K562 (cell line): Measurements from ENCODE around the gene PHF5A. TPM values are rescaled to one million over a fixed set of nuclear protein-coding genes. Genes with fewer than 3 reads are reported as not detected.

ENCODE experiments used
- ATAC-seq: fragments of 200-7000 bp; cut with Tn5 transposase; 3 replicates; pipeline ENCODE4 v1.9.1; 2020; ENCODE audit warnings: moderate library complexity
- BruUV-seq: library from RNA; stranded (reverse); fragments of 400-500 nt; replicated peaks from 2 replicates; lab custom pipeline; 2021; lab: Mats Ljungman, UMichigan
- CTCF ChIA-PET: fragments of 300-600 bp; formaldehyde crosslinking; extraction: SDS; loops from one replicate; lab custom pipeline; 2021; ENCODE audit warnings: low intra/inter-chr PET ratio; lab: Yijun Ruan, JAX
- POLR2A ChIA-PET: fragments of 300-600, 350-650 bp; sonication (Branson Sonifier 250); formaldehyde crosslinking; extraction: SDS; loops from one replicate; lab custom pipeline; 2021; ENCODE audit warnings: antibody characterized with exemption, inconsistent platforms; lab: Yijun Ruan, JAX
- DNase-seq, 4 experiments: peaks; one replicate each; pipeline versions ENCODE4 v3.0.0 to v3.0.0-alpha.2; 2011 to 2018; ENCODE audit warnings: low spot score in 3 of 4, mixed read lengths in 3 of 4; ENCODE audit errors: extremely low read depth in 1 of 4
- FAIRE-seq: peaks from 2 replicates; lab custom pipeline; 2011; peaks lifted over from hg19 to GRCh38; lab: Jason Lieb, UNC
- H2AFZ ChIP-seq: 2 replicates; pipeline ENCODE4 v1.6.0; 2011; ENCODE audit warnings: low read depth, low read length, control low read depth, inconsistent platforms
- H3K27ac ChIP-seq: fragments of 200-600 bp; 3 replicates; pipeline ENCODE4 v1.8.0; 2011; ENCODE audit warnings: low read depth, mild to moderate bottlenecking, control low read depth, inconsistent platforms, low read length, moderate library complexity, mixed read lengths; ENCODE audit errors: extremely low read depth
- H3K27me3 ChIP-seq, 2 experiments: fragments of 300-600 bp in 1 of 2; 2 replicates in 1 of 2; 3 replicates in 1 of 2; pipeline versions ENCODE4 v1.6.0 to v1.8.0; 2011; ENCODE audit warnings: inconsistent platforms in 2 of 2, low read length in 2 of 2, mild to moderate bottlenecking in 1 of 2, mixed read lengths in 1 of 2, moderate library complexity in 1 of 2; ENCODE audit not compliant: control insufficient read depth in 2 of 2, insufficient read depth in 2 of 2
- H3K36me3 ChIP-seq: fragments of 300-600 bp; 3 replicates; pipeline ENCODE4 v1.8.0; 2011; ENCODE audit warnings: mild to moderate bottlenecking, low read length, inconsistent platforms; ENCODE audit not compliant: control insufficient read depth, insufficient read depth
- H3K4me1 ChIP-seq, 2 experiments: fragments of 200-600 bp in 1 of 2; replicated peaks in 1 of 2; 2 replicates in 1 of 2; 3 replicates in 1 of 2; pipeline versions ENCODE4 v1.5.1 to v1.8.0; 2011; ENCODE audit warnings: inconsistent platforms in 2 of 2, low read length in 2 of 2, mild to moderate bottlenecking in 1 of 2, mixed read lengths in 1 of 2, moderate library complexity in 1 of 2; ENCODE audit not compliant: control insufficient read depth in 2 of 2, insufficient read depth in 2 of 2
- H3K4me2 ChIP-seq: 2 replicates; pipeline ENCODE4 v1.6.1; 2011; ENCODE audit warnings: low read length, control low read depth, inconsistent platforms, mixed read lengths; ENCODE audit not compliant: insufficient read depth
- H3K4me3 ChIP-seq: fragments of 200-600 bp; sonication (generic), shearing (Covaris generic); 2 replicates; pipeline ENCODE4 v1.5.1; 2016; ENCODE audit warnings: control low read depth, inconsistent platforms
- H3K79me2 ChIP-seq: fragments of 200-600 bp; 3 replicates; pipeline ENCODE4 v1.8.0; 2011; ENCODE audit warnings: low read length, inconsistent platforms; ENCODE audit not compliant: control insufficient read depth, insufficient read depth
- H3K9ac ChIP-seq, 2 experiments: 2 replicates each; pipeline versions ENCODE4 v1.6.0 to v1.6.1; 2011; ENCODE audit warnings: low read depth in 2 of 2, low read length in 2 of 2, control low read depth in 1 of 2, inconsistent platforms in 1 of 2, mild to moderate bottlenecking in 1 of 2, mixed read lengths in 1 of 2; ENCODE audit not compliant: insufficient read depth in 1 of 2
- H3K9me1 ChIP-seq: one replicate; pipeline ENCODE4 v1.6.0; 2011; ENCODE audit warnings: inconsistent platforms, mild to moderate bottlenecking, low read length, moderate library complexity; ENCODE audit not compliant: control insufficient read depth, insufficient read depth
- H3K9me3 ChIP-seq: replicated peaks from 2 replicates; pipeline ENCODE4 v1.5.1; 2011; ENCODE audit warnings: low read depth, low read length, inconsistent platforms; ENCODE audit not compliant: control insufficient read depth, insufficient read depth
- H4K20me1 ChIP-seq: replicated peaks from 2 replicates; pipeline ENCODE4 v1.6.1; 2011; ENCODE audit warnings: low read length, inconsistent platforms, mixed read lengths; ENCODE audit not compliant: control insufficient read depth, insufficient read depth
- ASH1L ChIP-seq: fragments of 450-650 bp; IDR thresholded peaks from 2 replicates; pipeline ENCODE4 v1.6.1; 2018; ENCODE audit warnings: borderline replicate concordance, mild to moderate bottlenecking, low read depth; ENCODE audit not compliant: partially characterized antibody
- BCL6 ChIP-seq: fragments of 250-450 bp; sonication (Bioruptor Pico); IDR thresholded peaks from 2 replicates; pipeline ENCODE4 v1.4.0; 2020
- FUS ChIP-seq: fragments of 200-400 bp; formaldehyde crosslinking; optimal IDR thresholded peaks from 2 replicates; pipeline ENCODE3; 2017; ENCODE audit warnings: low read depth, low read length
- HMG20B ChIP-seq: fragments of 250-450 bp; sonication (Bioruptor Pico); IDR thresholded peaks from 2 replicates; pipeline ENCODE4 v1.5.0; 2021; ENCODE audit warnings: mild to moderate bottlenecking
- MEF2A ChIP-seq: IDR thresholded peaks from 2 replicates; pipeline ENCODE4 v1.6.1; 2011; ENCODE audit warnings: low read depth, mild to moderate bottlenecking, low read length, moderate library complexity; ENCODE audit not compliant: control insufficient read depth
- SMAD1 ChIP-seq: fragments of 150-350 bp; IDR thresholded peaks from 2 replicates; pipeline ENCODE4 v1.6.1; 2014; ENCODE audit warnings: low read length, low read depth; ENCODE audit not compliant: partially characterized antibody
- ZBTB49 ChIP-seq: sonication (generic); formaldehyde crosslinking; IDR thresholded peaks from 2 replicates; pipeline ENCODE4 v1.8.0; 2022; ENCODE audit warnings: missing genetic modification reagents, mild to moderate bottlenecking, borderline replicate concordance
- ZZZ3 ChIP-seq: fragments of 450-650 bp; IDR thresholded peaks from 2 replicates; pipeline ENCODE4 v1.6.1; 2016; ENCODE audit warnings: antibody characterized with exemption, mild to moderate bottlenecking, moderate library complexity
- WGBS: fragments of 100-300 bp; shearing (Covaris generic); methylation state at CpG from one replicate; pipeline ENCODE4 v1.1.6; 2016; ENCODE audit warnings: low coverage, mixed read lengths; ENCODE audit not compliant: insufficient coverage; ENCODE audit errors: missing lambda C conversion rate; 5-methylcytosine and 5-hydroxymethylcytosine counted together
- in situ Hi-C: fragments of 300-500 bp; cut with MboI; formaldehyde crosslinking; loops from 4 replicates; pipeline ENCODE4 v1.15.0; 2018; ENCODE audit warnings: inconsistent platforms, mixed read lengths
- intact Hi-C: fragments of 100-400 bp; cut with micrococcal nuclease; formaldehyde crosslinking; loops from 2 replicates; pipeline ENCODE4 v1.14.2; 2022
- polyA plus RNA-seq, 8 experiments: library from polyadenylated mRNA; depleted of rRNA in 4 of 8; stranded (reverse) in 5 of 8; unstranded in 3 of 8; fragments of >200 nt; fragmentation: Nextera tagmentation in 2 of 8; fragmentation: Illumina TruSeq in 1 of 8; extraction: Ambion mirVana in 2 of 8; extraction: Trizol in 1 of 8; gene quantifications; 2 replicates each; pipeline versions ENCODE4 v1.2.1 to v1.2.3, GENCODE V29; 2011 to 2014; ENCODE audit warnings: inconsistent platforms in 1 of 8, missing spikeins in 1 of 8
- total RNA-seq, 7 experiments: library from RNA; depleted of rRNA in 6 of 7; stranded (reverse); fragments of >200 nt in 6 of 7; fragmentation: Illumina TruSeq in 2 of 7; extraction: Trizol in 2 of 7; gene quantifications; 2 replicates each; pipeline versions ENCODE4 v1.2.1 to v1.2.3, GENCODE V29; 2011 to 2021; ENCODE audit warnings: low replicate concordance in 1 of 7
- TF ChIP-seq, protein P1 (sequence below): sonication (generic); formaldehyde crosslinking; IDR thresholded peaks from 2 replicates; pipeline ENCODE4 v1.8.1; 2022; ENCODE audit warnings: missing genetic modification reagents
- TF ChIP-seq, protein P2 (sequence below): sonication (generic); formaldehyde crosslinking; IDR thresholded peaks from 2 replicates; pipeline ENCODE4 v1.8.0; 2022; ENCODE audit warnings: mild to moderate bottlenecking, low read depth, missing genetic modification reagents

Gene PHF5A
- total and polyA plus RNA-seq, 9 of the 15 experiments (the other 6 are each of a cell fraction or from before 2014, with no cell fraction given): 14.2 to 144 (median 101) TPM

GRCh38 chr22:41498303-41498835 lies 29.9 kb upstream of the PHF5A start:
- no peak overlapping the region for H3K27ac ChIP-seq
- peaks cover 51% of the 10 kb centered on the region for H3K79me2 ChIP-seq
- POLR2A ChIA-PET: interaction anchor here (0.9 kb wide), 1 partner anchor 51 kb away, joined by 4 read pairs; no protein-coding TSS in a partner anchor
- TF ChIP-seq ZBTB49 (CRISPR knock-in tag) (no peak), ZZZ3 (no peak), FUS (no peak), ASH1L (no peak), SMAD1 (no peak), HMG20B (CRISPR knock-in tag) (no peak), MEF2A (no peak), BCL6 (CRISPR knock-in tag) (no peak)
- TF ChIP-seq, protein P1, sequence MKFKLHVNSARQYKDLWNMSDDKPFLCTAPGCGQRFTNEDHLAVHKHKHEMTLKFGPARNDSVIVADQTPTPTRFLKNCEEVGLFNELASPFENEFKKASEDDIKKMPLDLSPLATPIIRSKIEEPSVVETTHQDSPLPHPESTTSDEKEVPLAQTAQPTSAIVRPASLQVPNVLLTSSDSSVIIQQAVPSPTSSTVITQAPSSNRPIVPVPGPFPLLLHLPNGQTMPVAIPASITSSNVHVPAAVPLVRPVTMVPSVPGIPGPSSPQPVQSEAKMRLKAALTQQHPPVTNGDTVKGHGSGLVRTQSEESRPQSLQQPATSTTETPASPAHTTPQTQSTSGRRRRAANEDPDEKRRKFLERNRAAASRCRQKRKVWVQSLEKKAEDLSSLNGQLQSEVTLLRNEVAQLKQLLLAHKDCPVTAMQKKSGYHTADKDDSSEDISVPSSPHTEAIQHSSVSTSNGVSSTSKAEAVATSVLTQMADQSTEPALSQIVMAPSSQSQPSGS (CRISPR knock-in tag): no peak
- TF ChIP-seq, protein P2, sequence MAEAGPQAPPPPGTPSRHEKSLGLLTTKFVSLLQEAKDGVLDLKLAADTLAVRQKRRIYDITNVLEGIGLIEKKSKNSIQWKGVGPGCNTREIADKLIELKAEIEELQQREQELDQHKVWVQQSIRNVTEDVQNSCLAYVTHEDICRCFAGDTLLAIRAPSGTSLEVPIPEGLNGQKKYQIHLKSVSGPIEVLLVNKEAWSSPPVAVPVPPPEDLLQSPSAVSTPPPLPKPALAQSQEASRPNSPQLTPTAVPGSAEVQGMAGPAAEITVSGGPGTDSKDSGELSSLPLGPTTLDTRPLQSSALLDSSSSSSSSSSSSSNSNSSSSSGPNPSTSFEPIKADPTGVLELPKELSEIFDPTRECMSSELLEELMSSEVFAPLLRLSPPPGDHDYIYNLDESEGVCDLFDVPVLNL (CRISPR knock-in tag): no peak
- 88% methylated on average over 6 of the region's 6 CpGs for WGBS
- intact Hi-C loops (no loop called here), in situ Hi-C loops (no loop called here)
- CTCF ChIA-PET: no interaction called here
- FAIRE-seq (no peak), ATAC-seq (no peak), DNase-seq (no peak)
- H3K9me3 ChIP-seq: no peaks in the 10 kb centered on the region
- H3K9me1 ChIP-seq: no peaks in the 10 kb centered on the region
- peaks cover 57% of the 10 kb centered on the region; the same call in 2 of the 3 replicates for H3K36me3 ChIP-seq
- no peaks in the 10 kb centered on the region; a peak in 2 of 5 replicates for H3K4me1 ChIP-seq
- no peak overlapping the region for H3K4me3 ChIP-seq
- peaks cover 18% of the 10 kb centered on the region for H4K20me1 ChIP-seq
- no TSS peak for BruUV-seq
- no peak overlapping the region for H2AFZ ChIP-seq
- no peak overlapping the region for H3K4me2 ChIP-seq
- H3K27me3 ChIP-seq: no peaks in the 10 kb centered on the region
- no peak overlapping the region; a peak in 1 of 4 replicates for H3K9ac ChIP-seq
